Peyer's patch (tissue), 4 donors: Measurements from ENCODE around the gene MYO3A.

Source experiments
- POLR2A ChIP-seq, 2 donors: fragments of 450-650 bp; IDR thresholded peaks; one replicate each; pipeline ENCODE4 v1.5.1; 2017; ENCODE audit warnings: antibody characterized with exemption in 2 of 2, mild to moderate bottlenecking in 2 of 2, moderate library complexity in 2 of 2
- TF ChIP-seq, protein P1 (sequence below), 6 experiments: fragments of 450-650 bp in 4 of 6; fragments of 200-600 bp in 2 of 6; sonication (generic) in 1 of 6; IDR thresholded peaks; one replicate each; pipeline ENCODE4 v1.5.1; 2017 to 2019; ENCODE audit warnings: antibody characterized with exemption in 6 of 6, mild to moderate bottlenecking in 3 of 6, moderate library complexity in 1 of 6

DNA sequence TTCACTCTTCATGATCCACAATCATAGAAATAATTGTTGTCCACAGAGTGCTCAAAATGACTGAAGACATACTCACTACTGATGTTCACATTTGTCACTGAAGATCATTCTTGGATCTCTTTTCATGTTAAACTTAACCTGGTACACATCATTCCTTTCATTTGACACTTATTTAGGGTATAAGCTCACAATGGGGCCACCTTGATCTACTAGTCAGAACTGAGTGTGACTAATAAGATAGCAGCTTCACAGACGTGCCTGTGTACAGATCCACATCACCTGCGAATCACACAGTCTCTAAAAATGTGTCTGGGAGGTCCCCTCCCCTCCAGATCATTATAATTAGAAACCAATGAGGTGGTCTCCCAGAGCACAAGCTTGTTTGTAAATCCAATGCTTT lies 304.3 kb downstream of the MYO3A start:
- TF ChIP-seq, protein P1, sequence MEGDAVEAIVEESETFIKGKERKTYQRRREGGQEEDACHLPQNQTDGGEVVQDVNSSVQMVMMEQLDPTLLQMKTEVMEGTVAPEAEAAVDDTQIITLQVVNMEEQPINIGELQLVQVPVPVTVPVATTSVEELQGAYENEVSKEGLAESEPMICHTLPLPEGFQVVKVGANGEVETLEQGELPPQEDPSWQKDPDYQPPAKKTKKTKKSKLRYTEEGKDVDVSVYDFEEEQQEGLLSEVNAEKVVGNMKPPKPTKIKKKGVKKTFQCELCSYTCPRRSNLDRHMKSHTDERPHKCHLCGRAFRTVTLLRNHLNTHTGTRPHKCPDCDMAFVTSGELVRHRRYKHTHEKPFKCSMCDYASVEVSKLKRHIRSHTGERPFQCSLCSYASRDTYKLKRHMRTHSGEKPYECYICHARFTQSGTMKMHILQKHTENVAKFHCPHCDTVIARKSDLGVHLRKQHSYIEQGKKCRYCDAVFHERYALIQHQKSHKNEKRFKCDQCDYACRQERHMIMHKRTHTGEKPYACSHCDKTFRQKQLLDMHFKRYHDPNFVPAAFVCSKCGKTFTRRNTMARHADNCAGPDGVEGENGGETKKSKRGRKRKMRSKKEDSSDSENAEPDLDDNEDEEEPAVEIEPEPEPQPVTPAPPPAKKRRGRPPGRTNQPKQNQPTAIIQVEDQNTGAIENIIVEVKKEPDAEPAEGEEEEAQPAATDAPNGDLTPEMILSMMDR (IDR thresholded peaks at IDR 0.05), result no peak
- no peak for TF ChIP-seq POLR2A (IDR thresholded peaks at IDR 0.05)
